Mucosa of rectum (tissue), 2 donors: ENCODE results near the gene A4GALT.

Experiments
- H3K27ac ChIP-seq, 2 donors: one replicate each; pipeline ENCODE4 v1.7.0; 2013; ENCODE audit warnings: inconsistent platforms in 2 of 2, low read depth in 2 of 2, low read length in 2 of 2
- H3K27me3 ChIP-seq, 2 donors: one replicate each; pipeline ENCODE4 v1.7.0; 2013; ENCODE audit warnings: low read length in 2 of 2; ENCODE audit not compliant: control insufficient read depth in 2 of 2, insufficient read depth in 2 of 2
- H3K36me3 ChIP-seq, 2 donors: one replicate each; pipeline ENCODE4 v1.7.0; 2013; ENCODE audit warnings: low read length in 2 of 2; ENCODE audit not compliant: control insufficient read depth in 2 of 2, insufficient read depth in 2 of 2
- H3K4me1 ChIP-seq, 2 donors: one replicate each; pipeline ENCODE4 v1.7.0; 2013; ENCODE audit warnings: low read length in 2 of 2, mild to moderate bottlenecking in 1 of 2; ENCODE audit not compliant: control insufficient read depth in 2 of 2, insufficient read depth in 2 of 2
- H3K4me3 ChIP-seq, 2 donors: one replicate each; pipeline ENCODE4 v1.7.0; 2013; ENCODE audit warnings: low read length in 2 of 2
- H3K9ac ChIP-seq, 2 donors: one replicate each; pipeline ENCODE4 v1.7.0; 2013; ENCODE audit warnings: low read length in 2 of 2, low read depth in 1 of 2, mild to moderate bottlenecking in 1 of 2
- H3K9me3 ChIP-seq, 2 donors: one replicate each; pipeline ENCODE4 v1.7.0; 2013; ENCODE audit warnings: low read length in 2 of 2; ENCODE audit not compliant: control insufficient read depth in 2 of 2
- donor health status: healthy.
- donor health status: Normal muscosa, but diverticular disease.

Gene A4GALT

DNA sequence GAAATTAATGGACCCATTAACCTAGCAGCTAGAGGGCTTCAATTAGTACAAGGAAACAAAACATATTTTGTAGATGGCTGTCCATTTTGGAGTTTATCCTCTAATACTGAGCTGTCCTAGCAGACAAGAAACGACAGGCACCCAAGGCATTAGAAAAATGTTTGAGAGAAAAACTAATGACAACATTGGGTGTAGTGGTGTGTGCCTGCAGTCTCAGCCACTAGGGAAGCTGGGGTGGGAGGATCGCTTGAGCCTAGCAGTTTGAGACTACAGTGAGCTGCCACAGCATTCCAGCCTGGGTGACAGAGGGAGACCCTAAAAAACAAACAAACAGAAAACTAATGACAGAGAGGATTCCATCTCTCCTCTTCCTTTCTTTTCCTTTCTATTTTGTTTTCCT lies 1.5 kb downstream of the A4GALT start:
- H3K9me3 ChIP-seq = no peaks in the 10 kb centered on the region
- H3K27ac ChIP-seq = peak overlapping the region; percentile 15 to 67
- H3K27me3 ChIP-seq = peaks cover 29 to 35% of the 10 kb centered on the region in 2 donors
- peak overlapping the region; percentile 53 to 75 for H3K4me3 ChIP-seq
- H3K4me1 ChIP-seq = peaks cover 3 to 12% of the 10 kb centered on the region in 2 donors
- no peak overlapping the region for H3K9ac ChIP-seq
- H3K36me3 ChIP-seq = no peaks in the 10 kb centered on the region

DNA sequence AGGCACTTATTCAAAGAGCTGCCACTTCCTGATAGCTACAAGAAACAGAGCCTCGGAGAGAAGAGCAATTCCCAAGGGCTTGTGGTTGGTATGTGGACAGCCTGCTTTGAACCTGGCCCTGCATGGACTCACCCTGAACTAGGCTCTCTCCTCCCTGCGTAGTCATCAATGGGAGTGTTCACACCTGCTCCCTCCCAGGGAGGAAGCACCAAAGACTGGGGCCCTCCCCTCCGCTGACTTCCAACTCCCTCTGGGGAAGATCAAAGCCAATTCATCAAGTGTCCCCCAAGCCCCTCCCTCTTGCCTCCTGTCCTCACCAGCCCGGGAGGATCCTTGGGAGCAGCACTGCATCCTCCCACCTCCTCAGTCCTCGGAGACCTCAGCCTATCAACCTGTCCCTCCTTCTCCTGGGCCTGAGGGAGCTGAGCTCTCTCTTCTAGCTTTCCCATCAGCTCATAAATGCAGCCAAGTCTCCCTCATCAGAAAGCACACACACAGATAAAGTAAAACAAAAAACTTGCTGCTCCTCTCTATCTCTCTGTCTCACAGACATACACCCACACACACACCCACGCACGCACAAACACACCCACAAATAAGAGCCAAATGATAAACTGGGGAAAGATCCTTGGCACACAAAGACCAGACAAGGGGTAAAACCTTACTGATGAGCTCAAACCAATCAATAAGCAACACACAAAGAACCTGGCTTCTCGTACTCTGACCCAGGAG lies 3.3 kb downstream of the A4GALT start:
- H3K4me1 ChIP-seq = peaks cover 3 to 12% of the 10 kb centered on the region in 2 donors
- H3K27ac ChIP-seq = no peak overlapping the region
- no peaks in the 10 kb centered on the region for H3K36me3 ChIP-seq
- H3K9me3 ChIP-seq = no peaks in the 10 kb centered on the region
- H3K9ac ChIP-seq = no peak overlapping the region
- no peak overlapping the region for H3K4me3 ChIP-seq
- peaks cover 29 to 35% of the 10 kb centered on the region in 2 donors for H3K27me3 ChIP-seq

DNA sequence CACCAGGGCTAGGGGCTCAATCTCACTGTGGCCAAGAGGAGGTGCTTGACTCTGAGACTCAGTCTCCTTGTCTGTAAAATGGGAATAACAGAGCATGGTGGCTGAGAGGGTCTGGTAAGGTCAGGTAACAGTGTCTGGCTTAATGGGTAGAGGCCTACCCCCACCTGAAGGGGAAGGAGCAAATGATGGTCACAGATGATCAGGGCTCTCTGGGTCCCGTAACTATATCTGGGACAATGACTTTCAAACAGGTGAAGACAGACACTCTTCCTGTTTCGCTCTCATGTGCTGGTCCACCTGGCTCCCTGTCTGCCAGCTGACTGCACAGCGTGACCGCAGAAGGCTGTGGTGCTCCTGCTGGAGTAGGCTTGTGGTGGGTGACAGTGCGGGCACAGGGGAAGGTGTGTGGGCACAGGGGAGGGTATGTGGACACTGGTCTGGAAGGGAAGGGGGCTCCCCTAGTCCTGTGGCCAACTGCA lies 4.0 kb downstream of the A4GALT start:
- H3K27ac ChIP-seq = no peak overlapping the region
- no peak overlapping the region for H3K4me3 ChIP-seq
- H3K9ac ChIP-seq = no peak overlapping the region

DNA sequence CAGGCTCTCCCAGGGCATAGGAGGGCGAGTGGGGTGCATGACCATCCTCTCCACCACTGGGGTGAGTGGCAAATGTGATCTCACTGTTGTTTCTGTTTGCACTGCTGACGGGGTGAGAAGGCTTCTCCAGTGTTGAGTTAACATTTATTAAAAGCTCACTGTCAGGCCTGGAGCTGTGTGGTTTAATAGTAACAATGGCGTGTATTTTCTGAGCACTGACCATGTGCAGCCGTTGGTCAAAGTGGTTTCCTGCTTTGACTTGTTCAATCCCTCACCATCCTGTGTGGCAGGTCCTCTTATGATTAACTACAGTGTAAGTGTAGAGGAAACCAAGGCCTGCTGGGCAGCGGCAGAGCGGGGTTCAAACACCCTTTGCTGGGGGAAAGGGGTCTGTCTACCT lies 4.4 kb downstream of the A4GALT start:
- Histone ChIP-seq H3K27ac (no peak overlapping the region), H3K4me3 (no peak overlapping the region), H3K9ac (no peak overlapping the region), H3K4me1 (peaks cover 3 to 12% of the 10 kb centered on the region in 2 donors), H3K27me3 (peaks cover 23 to 30% of the 10 kb centered on the region in 2 donors), H3K36me3 (no peaks in the 10 kb centered on the region), H3K9me3 (no peaks in the 10 kb centered on the region)

More for the DNA sequence above, 4.0 kb downstream of the A4GALT start:
- Histone ChIP-seq H3K27me3 (peaks cover 28 to 33% of the 10 kb centered on the region in 2 donors), H3K4me1 (peaks cover 3 to 12% of the 10 kb centered on the region in 2 donors), H3K36me3 (no peaks in the 10 kb centered on the region), H3K9me3 (no peaks in the 10 kb centered on the region)

DNA sequence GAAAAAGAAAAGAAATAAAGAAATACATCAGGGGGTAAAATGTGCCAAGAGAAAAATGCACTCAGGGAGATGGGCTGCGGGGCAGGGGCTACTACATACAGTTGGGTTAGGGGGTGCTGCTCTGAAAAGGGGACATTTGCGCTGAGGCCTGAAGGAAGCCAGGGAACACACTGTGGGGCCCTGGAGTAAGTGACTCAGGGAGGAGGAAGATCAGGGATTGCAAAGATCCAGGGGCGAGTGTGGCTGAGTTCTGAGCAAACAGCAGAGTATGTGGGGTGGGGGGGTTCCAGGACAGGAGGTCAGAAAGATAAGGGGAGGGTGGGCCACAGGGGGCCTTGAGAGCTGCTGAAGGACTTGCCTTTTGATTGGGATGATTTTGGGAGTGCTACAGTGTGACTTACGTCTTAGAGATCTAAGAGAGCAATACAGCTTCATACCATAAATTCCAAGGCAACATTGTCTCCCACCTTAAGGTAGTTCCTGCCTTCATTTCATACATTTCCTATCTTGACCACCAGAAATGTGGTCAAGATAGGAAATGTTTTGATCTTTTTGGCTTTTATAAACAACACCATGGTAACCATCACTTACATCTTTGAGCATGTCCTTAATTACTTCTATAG lies 5.8 kb downstream of the A4GALT start:
- no peaks in the 10 kb centered on the region for H3K36me3 ChIP-seq
- no peak overlapping the region for H3K4me3 ChIP-seq
- no peak overlapping the region for H3K9ac ChIP-seq
- peaks cover 17 to 22% of the 10 kb centered on the region in 2 donors for H3K27me3 ChIP-seq
- no peak overlapping the region for H3K27ac ChIP-seq
- H3K4me1 ChIP-seq = peaks cover 0 to 9% of the 10 kb centered on the region in 2 donors
- H3K9me3 ChIP-seq = no peaks in the 10 kb centered on the region

DNA sequence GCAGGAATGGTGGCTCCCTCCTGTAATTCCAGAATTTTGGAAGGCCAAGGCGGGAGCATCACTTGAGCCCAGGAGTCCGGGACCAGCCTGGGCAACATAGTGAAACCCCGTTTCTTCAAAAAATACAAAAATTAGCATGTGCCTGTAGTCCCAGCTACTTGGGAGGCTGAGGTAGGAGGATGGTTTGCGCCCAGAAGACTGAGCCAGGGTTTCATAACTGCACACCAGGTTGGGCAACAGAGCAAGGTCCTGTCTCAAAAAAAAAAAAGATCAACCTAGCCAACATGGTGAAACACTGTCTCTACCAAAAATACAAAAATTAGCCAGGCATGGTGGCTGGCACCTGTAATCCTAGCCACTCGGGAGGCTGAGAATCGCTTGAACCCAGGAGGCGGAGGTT lies 6.4 kb downstream of the A4GALT start:
- Histone ChIP-seq H3K9ac (no peak overlapping the region), H3K36me3 (no peaks in the 10 kb centered on the region), H3K9me3 (no peaks in the 10 kb centered on the region), H3K4me1 (peaks cover 0 to 6% of the 10 kb centered on the region in 2 donors), H3K27me3 (peaks cover 12 to 16% of the 10 kb centered on the region in 2 donors), H3K4me3 (no peak overlapping the region), H3K27ac (no peak overlapping the region)

DNA sequence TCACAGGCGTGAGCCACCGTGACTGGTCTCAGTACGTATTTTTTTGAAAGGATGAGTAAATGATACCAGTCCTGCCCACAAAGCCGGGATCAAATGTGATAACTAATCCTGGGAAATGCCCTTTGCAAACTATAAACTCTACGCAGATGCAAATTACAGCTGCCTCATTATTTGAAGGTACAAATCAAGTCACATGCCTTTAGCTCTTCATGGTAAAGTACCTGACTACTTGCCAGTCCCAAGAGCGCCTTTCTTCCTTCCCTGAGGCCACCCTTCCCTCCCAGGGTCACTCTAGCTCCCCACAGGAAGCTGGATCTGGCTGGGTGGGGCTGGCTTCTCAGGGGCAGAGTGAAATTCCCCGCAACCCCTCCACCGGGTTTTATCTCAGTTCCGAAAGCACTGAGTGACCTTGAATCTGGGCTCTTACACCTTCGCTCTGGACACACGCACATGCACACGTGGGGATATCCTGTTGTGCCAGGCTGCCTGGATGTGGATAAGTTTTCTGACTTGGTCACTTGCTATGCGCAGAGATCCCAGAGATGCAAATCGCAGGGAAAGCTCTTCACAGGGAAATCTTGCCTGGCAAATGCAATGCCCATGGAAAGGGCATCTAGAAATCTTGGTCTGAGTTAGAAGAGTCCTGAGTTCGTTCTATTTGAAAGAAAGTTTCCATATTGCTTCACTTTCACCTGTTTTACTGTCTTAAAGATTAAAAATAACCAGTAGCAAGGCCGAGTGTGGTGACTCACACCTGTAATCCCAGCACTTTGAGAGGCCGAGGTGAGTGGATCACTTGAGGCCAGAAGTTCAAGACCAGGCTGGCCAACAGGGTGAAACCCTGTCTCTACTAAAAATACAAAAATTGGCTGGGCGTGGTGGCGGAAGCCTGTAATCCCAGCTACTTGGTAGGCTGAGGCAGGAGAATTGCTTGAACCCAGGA lies 8.5 kb downstream of the A4GALT start:
- Histone ChIP-seq H3K36me3 (no peaks in the 10 kb centered on the region), H3K4me3 (no peak overlapping the region), H3K27me3 (peaks cover 0 to 1% of the 10 kb centered on the region in 2 donors), H3K9ac (no peak overlapping the region), H3K27ac (no peak overlapping the region), H3K9me3 (no peaks in the 10 kb centered on the region), H3K4me1 (peaks cover 0 to 6% of the 10 kb centered on the region in 2 donors)

DNA sequence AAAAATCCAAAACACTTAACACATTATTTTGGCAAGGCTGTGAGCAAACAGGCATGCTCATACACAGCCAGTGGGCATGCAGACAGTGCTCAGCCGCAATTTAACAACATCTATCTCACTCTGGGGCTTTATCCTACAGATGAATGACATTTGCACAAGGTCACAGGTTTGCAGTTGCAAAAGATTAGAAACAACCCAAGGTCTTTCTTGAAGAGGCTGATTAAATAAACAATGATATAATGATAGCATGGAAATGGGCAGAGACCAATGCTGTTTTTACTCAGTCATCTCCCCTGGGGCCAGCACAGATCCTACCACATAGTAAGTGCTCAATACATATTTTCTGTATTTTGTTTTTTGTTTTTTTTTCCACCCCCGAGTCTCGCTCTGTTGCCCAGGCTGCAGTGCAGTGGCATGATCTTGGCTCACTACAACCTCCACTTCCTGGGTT lies 9.4 kb downstream of the A4GALT start:
- Histone ChIP-seq H3K27ac (no peak overlapping the region), H3K36me3 (no peaks in the 10 kb centered on the region), H3K9ac (no peak overlapping the region), H3K27me3 (no peaks in the 10 kb centered on the region), H3K4me3 (no peak overlapping the region), H3K9me3 (no peaks in the 10 kb centered on the region), H3K4me1 (no peaks in the 10 kb centered on the region)

DNA sequence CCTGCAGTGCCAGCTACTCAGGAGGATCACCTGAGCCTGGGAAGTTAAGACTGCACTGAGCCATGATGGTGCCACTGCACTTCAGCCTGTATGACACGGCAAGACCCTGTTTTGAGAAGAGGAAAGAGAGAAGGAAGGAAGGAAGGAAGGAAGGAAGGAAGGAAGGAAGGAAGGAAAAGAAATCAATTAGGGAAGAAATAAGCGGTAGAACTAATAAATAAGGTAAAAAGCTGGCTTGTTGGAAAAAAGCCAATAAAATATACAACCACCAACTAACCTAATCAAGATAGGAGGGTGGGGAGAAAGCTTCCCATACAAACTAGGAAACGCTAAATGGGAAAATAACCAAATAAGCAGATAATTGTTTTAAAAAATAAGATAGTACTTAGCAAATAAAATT lies 12.3 kb downstream of the A4GALT start:
- Histone ChIP-seq H3K9ac (no peak overlapping the region), H3K36me3 (no peaks in the 10 kb centered on the region), H3K4me3 (no peak overlapping the region), H3K27me3 (no peaks in the 10 kb centered on the region), H3K9me3 (no peaks in the 10 kb centered on the region), H3K4me1 (no peaks in the 10 kb centered on the region), H3K27ac (no peak overlapping the region)
